ENCODE data around the gene LRRC71.

LRRC71 gene

DNA sequence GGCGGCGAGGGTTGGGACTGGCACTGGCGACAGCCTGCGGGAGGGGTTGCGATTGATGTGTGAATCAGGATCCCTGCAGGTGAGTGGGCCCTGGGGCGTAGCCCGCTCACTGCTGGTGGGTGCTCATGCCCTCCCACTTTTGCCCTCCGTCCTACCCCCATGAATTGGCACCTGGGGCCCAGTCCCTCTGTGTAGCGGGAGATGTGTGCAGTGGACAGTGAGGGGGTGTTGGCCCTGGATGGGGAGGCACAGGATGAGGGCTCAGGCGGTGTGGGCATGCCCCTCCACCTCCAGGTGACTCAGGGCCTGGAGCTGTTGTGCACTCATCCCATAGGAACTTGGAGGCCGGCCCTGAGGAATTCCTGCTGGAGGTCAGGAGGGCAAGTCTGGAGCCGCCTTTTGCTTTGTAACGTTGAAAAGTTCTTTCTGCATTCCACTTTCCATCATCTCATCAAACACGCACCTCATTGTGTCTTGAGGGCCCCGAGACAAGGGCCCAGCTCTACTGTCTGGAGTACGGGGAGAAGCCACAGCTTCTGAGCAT lies 23.9 kb upstream of the LRRC71 start:
- TF ChIP-seq GATA3 (IDR thresholded peaks at IDR 0.05; ENCODE audit: low read depth, low read length) = no peak
- no peak for TF ChIP-seq GATA2 (IDR thresholded peaks at IDR 0.05; ENCODE audit: low read depth, low read length)

DNA sequence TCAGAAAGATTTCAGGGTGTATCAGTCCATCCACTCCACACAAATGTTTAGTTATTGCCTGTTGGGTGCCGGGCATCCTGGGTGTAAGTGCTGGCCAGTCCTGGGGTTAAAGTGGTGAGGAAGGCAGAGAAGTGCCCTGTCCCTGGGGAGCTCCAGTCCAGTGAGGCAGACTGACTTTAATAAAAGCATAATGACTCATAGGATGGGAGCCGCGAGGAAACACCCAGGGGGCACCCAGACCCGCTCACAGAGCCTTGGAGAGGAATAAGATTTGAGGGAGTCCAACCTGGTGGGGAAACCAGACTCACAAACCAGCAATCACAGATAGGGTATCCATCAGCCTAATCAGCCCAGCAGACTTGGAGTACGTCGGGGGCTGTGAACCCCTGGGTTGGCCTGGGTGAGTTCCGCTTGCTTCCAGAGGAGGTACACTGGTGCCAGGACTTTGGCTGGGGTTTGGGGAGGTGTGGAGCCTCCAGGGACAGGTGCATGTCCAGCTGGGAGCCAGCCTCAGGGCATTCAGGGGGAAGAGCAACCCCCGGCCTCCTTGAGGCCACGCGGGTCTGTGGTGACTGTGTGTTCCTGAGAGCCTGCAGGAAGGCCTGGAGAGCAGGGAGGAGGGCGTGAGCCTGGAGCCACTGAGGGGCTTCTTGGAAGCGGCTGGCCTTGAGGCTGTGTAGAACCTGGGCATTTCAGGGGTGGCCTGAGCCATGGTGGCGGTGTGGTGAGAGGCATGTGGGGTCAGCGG lies 23.2 kb upstream of the LRRC71 start:
- no peak for TF ChIP-seq GATA2 (IDR thresholded peaks at IDR 0.05; ENCODE audit: low read depth, low read length)
- no peak for TF ChIP-seq GATA3 (IDR thresholded peaks at IDR 0.05; ENCODE audit: low read depth, low read length)

DNA sequence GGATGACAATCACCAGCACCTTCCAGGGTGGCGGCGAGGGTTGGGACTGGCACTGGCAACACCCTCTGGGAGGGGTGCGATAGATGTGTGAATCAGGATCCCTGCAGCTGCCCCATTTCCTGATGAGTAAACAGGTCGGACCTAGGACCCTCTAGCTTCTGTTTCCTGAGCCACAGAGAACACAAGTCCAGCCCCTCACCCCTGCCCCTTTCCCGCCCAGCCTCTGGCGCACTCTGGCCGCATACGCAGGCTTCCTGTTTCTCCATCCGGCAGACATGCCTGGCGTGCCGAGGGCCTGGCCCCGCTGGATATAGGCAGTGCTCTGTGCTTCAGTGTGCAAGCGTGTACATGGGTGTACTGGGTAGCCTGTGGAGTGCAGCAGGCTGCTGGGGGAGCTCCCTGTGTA lies 22.3 kb upstream of the LRRC71 start:
- TF ChIP-seq GATA2 (IDR thresholded peaks at IDR 0.05; ENCODE audit: low read depth, low read length) (no peak), GATA3 (IDR thresholded peaks at IDR 0.05; ENCODE audit: low read depth, low read length) (no peak)

DNA sequence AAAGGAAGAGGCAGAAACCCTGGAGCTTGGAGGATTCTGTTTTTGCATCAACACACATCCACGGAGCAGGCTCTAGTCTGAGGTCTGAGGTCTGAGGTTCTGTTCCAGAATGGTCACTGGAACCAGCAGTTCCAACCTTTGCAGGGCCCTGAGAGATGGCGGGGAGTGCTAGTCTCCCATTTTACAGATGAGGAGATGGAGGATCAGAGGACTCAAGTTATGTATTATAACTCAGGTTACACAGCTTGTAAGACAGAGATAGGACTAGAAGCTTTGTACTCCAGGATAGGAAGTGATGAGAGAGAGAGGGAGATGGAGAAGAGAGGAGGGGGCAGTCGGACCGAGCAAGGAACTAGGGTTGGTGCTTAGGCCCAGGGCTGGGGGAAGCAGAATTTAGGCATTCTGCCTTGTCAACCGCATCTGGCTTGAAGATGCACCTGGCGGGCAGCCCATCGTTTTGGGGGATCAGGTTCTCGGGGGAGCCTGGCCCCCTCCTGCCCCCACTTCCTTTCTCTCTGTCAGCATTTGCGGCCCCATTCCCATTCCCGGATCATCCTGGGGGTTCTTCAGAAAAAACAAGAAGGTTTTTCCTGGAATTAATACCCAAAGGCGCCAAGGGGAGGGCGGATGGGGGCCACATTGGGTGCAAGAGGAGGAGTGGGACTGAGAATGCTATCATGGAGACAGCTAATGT lies 21.3 kb upstream of the LRRC71 start:
- TF ChIP-seq GATA2 (IDR thresholded peaks at IDR 0.05; ENCODE audit: low read depth, low read length) = no peak
- TF ChIP-seq GATA3 (IDR thresholded peaks at IDR 0.05; ENCODE audit: low read depth, low read length) = no peak

DNA sequence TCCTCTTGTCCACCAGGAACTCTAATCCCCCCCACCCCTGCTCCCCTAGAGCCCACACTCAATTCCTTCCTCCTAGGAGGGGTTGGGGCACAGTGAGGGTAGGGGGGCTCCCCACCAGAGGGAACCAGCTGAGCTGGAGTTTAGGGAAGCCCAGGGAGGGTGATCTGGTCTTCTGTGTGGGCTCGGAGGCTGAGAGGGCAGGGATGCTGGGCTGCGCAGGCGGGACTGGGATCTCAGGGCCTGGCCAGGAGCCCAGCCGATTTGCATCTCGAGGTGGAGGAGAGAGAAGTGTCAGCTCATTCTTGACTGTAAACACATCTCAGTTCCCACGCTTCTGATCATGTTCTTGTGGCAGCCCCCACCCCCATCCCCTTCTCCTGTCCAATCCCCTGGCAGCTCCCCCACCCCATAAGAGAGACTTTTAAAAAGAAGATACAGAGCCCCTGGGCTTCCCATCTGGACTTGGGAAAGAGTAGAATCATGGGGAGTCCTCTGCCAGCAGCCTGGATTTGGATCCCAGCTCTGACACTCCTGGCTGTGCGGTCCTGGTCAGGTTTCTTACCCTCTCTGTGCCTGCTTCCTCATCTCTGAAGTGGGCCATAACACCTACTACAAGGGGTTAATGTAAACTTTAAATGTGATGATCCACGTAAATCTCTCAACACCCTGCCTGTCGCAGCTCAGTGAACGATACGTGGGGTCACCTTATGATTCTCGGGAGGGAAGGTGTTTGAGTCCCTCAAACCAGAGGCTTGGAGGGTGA lies 20.3 kb upstream of the LRRC71 start:
- no peak for TF ChIP-seq GATA2 (IDR thresholded peaks at IDR 0.05; ENCODE audit: low read depth, low read length)
- no peak for TF ChIP-seq GATA3 (IDR thresholded peaks at IDR 0.05; ENCODE audit: low read depth, low read length)

DNA sequence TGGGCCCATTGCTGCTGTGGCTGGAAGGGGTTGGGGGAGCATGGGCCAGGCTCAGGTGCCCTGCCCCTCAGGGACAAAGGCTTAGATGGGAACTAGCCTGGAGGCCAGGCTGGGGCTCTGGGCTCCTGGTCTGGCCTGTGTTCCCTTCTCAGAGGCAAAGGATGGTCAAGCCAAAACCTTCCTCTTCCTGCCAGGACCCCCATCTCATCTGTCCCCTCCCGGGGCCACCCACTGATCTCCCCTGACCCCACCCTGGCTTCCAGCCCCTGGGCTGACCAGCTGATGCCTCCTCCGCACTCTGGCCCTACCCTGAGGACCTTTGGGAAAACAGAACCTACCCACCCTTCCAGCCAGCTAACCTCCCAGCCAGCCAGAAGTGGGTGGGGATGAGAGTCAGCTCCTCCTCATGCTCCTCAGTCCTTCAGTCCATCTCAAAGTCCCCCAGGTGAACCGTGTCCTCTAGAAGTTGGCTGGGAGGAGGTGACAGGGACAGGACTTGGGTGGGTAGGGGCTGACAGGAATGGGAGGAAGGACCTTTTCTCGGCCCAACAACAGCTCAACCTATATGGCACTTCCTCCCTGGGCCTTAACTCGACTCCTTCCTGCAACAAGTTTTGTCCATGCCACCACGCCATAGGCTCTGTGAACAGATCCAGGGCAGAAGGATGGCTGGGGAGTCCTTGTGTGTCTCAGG lies 19.4 kb upstream of the LRRC71 start:
- TF ChIP-seq GATA2 (IDR thresholded peaks at IDR 0.05; ENCODE audit: low read depth, low read length) (no peak), GATA3 (IDR thresholded peaks at IDR 0.05; ENCODE audit: low read depth, low read length) (no peak)

DNA sequence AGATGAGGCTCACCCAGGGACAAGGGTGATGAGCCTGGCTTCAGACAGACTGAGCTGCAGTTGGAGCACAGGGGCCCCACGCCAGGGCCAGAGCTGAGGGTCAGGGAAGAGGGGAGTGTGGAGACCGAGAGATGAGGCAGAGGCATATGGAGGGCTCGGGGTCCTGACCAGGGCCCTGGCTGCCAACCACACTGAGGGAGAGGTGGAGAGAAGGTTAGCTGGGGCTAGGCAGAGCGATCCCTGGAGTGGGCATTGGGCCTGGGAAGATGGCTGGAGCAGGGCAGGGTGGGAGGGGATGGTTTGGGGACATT lies 18.9 kb upstream of the LRRC71 start:
- TF ChIP-seq GATA3 (IDR thresholded peaks at IDR 0.05; ENCODE audit: low read depth, low read length) (no peak), GATA2 (IDR thresholded peaks at IDR 0.05; ENCODE audit: low read depth, low read length) (no peak)

DNA sequence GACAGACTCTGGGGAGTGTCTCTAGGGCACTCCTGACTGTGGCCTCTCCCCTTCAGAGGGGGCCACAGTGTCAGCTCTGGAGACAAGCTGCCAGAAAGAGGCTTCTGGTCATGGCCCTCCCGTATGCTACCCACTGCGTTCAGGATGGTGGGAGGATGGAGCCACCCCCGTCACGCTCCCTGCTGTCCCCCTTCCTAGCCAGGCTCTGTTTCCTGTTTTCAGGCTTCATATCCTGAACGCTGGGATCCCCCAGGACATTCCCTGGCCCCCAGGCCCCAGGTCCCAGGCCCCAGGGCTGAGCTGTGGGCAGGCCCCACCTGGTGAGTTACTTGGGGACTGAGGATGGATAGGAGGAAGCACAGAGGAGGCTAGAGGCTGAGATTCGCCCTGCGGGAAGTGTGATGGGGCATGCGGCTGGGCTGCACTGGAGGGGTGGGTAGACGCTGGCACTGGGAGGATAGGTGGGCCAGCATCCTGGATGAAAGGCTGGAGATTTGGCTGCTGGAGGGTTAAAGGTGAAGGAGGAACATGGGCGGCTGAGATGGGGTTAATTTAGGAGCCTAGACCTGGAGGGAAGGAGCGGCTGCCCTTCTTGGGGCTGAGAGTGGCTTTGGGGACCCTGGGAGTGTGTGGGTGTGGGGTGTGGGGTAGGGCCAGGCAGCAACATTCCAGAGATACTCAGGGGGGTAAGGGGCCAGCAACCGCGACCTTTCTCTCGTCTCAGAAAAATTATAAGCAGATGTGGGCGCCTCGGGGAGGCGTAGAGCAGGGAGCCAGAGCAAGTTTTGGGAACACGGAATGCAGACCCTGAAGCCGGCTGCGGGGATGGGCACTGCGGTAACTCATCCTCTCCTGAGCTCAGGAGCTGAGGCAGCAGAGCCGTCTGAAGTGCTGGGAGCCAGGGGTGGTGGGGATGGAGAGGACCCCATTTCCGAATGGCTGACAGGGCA lies 18.2 kb upstream of the LRRC71 start:
- TF ChIP-seq GATA3 (IDR thresholded peaks at IDR 0.05; ENCODE audit: low read depth, low read length) = no peak
- TF ChIP-seq GATA2 (IDR thresholded peaks at IDR 0.05; ENCODE audit: low read depth, low read length) = no peak

DNA sequence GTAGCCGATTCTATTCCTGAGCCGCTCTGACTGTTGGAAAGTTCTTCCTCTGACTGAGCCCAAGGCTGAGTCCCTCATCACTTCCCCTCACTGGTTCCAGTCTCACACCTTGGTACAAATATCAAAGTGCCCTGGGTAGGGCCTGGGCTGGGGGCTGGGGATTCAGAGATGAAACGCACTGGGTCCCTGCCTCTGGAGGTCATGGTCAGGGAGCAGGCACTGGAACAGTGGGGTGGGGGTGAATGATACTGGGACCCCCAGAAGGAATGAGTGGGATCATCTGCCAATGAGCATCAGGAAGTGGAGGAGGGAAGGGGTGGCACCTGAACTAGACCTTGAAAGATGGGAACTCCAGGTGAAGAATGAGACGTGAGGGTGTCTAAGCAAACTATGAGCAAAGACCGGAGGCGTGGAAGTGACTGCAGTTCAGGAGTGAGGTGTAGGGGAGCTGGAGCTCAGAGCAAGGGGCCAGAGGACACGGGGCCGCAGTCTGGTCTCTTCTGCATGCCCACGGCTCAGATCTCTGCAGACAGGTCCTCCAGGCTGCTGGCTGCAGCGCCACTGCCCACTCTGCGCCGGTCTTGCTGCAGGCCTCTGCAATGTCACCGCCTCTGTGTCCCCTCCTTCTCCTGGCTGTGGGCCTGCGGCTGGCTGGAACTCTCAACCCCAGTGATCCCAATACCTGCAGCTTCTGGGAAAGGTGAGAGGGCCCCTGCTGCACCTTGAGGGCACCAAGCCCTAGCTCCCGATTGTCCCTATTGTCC lies 16.9 kb upstream of the LRRC71 start:
- TF ChIP-seq GATA3 (IDR thresholded peaks at IDR 0.05; ENCODE audit: low read depth, low read length) (no peak), GATA2 (IDR thresholded peaks at IDR 0.05; ENCODE audit: low read depth, low read length) (no peak)

DNA sequence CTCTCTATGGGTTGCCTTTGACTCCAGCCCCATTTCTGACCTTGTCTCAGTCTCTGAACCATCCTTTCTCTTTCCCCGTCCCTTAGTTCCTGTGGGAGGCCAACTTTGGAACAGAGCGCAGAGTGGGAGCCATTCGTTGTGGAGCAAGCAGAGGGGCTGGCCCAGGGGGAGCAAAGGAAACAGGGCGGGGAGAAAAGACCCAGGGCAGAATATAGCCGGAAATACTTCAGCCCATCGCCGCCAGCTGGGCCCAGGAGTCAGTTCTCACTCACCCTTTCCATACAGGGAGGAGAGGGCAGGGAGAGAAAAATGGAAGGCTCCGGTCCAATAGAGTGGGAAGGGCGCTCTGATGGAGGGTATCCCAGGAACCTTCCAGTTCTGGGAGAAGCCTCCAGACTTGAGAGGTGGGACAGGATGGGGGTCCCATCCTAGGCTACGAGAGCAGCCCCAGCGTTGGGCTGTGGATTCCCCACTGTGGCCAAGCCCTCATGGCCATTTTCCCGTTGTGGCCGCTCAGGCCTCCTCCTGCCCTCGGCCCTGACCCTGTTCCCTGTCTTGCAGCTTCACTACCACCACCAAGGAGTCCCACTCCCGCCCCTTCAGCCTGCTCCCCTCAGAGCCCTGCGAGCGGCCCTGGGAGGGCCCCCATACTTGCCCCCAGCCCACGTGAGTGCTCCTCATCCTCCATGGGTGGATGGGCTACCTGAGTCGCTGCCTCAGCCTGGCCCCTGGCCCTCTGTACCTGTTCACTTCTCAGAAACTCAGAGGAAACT lies 16.1 kb upstream of the LRRC71 start:
- TF ChIP-seq GATA2 (IDR thresholded peaks at IDR 0.05; ENCODE audit: low read depth, low read length) = no peak
- no peak for TF ChIP-seq GATA3 (IDR thresholded peaks at IDR 0.05; ENCODE audit: low read depth, low read length)

DNA sequence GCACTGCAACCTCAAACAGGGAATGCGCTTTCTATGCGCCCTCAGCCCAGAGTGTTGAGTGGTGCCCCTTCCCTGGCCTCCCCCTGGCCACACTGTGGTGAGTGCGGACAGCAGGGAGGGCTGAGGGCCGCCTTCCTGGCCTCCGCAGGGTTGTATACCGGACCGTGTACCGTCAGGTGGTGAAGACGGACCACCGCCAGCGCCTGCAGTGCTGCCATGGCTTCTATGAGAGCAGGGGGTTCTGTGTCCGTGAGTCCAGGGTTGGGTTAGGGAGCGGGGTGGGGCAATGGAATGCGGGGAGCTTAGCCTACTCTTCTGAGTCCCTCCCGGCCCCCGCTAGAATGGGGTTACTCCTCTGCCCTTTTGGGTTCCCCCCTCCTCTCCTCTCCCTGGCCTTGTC lies 15.3 kb upstream of the LRRC71 start:
- TF ChIP-seq GATA2 (IDR thresholded peaks at IDR 0.05; ENCODE audit: low read depth, low read length) (no peak), GATA3 (IDR thresholded peaks at IDR 0.05; ENCODE audit: low read depth, low read length) (no peak)

DNA sequence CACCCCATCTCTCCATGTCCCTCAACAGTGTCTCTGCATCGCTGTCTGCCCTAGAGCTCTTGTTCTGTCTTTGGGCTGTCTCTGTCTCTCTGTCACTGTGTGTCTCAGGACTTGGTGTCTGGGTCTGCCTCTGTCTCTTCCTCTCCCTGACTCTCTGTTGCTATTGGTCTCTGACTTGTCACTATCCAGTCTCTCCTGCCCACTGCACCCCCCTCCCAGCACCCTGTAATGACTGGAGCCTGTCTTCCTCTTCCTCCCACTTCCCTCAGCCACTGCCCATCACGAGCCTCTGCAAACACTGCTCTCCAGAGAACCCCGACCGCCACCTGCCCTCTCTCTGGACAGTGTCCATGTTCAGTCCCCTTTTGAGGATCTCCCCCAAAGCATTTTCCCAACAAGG lies 14.8 kb upstream of the LRRC71 start:
- no peak for TF ChIP-seq GATA2 (IDR thresholded peaks at IDR 0.05; ENCODE audit: low read depth, low read length)
- TF ChIP-seq GATA3 (IDR thresholded peaks at IDR 0.05; ENCODE audit: low read depth, low read length) = no peak

Data from SH-SY5Y (cell line).